NCI-H82 treated with DMSO at 0.1 percent for 48 hours (cell line): ENCODE data around the gene RYR2.
"Not testable (repeated sequence)": the region's sequence is repeated elsewhere in the genome, so short reads cannot be mapped to it uniquely, and the experiment has no call there.

Experiments used
- DNase-seq: peaks from one replicate; lab custom pipeline; 2025; ENCODE audit not compliant: unreplicated experiment; lab: John Stamatoyannopoulos, UW

RYR2 gene

DNA sequence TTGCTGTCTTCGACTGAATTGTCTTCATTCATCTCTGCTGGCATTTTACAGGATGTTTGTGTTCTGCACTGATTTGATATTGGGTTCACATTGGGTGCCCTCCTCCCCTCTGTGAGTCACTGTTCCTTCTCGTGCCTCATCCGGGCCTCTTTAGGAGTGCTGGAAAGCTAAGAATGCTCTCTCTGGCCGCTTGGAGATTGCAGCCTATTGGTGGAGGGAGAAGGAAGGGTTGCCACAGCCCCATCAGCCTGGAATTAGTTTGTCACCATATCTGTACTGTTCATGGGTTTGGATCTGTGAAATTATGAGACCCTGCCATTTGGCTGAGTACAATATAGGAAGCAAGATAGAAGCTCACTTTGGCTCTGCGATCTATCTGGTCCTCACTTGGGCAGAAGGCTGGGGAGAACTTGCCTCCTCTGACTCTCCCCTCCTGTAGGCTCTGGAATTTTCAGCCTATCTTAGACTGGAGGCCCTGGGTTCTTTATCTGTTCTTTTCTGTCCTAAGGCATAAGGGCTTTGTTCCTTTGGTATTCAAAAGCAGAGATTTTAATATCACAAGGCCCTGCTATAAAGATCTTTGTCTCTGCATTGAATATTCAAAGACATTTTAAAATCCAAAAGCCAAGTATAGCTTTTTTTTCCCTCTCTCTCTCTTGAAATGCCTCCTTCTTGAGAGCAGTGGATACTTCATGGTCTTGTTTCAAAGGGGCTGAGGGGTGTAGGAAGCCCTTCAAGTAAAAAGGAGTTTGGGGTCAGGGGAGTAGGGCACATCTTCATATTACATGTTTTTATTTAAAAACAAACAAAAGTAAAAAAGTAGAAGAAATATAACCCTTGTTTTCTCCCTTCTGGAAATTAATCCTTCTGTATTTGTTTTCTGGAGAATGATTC lies 500.8 kb downstream of the RYR2 start:
- DNase-seq: no peak

DNA sequence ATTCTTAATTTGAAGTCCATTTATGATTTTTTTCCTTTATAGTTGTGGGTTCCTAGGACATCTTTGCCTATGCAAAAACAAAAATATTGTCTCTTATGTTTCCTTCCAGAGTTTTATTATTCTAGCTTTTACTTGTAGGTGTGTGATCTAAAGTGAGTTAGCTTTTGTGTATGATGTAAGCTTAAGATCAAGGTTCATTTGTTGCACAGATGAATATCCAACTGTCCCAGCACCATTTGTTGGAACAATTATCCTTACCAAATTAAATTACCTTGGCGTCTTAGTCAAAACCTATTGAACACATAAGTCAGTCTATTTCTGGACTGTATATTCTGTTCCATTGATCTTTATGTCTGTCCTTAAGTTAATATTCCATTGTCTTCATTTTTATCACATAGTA lies 511.1 kb downstream of the RYR2 start:
- DNase-seq: no peak

DNA sequence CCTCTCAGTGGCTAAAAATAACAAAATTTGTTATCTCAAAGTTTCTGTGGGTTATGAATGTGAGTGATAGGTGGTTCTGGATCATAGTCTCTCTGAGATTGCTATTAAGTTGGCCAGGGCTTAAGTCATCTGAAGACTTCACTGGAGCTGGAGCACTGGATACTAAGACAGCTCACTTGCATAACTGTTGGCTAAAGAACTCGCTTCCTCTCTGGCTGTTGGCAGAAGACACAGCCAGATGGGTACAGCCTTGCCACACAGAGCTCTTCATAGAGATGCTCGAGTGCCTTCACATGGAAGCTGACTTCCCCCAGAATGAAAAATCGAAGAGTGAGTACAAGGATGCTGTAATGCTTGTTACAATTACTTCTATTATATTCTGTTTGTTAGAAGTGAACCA lies 514.9 kb downstream of the RYR2 start:
- DNase-seq: no peak

DNA sequence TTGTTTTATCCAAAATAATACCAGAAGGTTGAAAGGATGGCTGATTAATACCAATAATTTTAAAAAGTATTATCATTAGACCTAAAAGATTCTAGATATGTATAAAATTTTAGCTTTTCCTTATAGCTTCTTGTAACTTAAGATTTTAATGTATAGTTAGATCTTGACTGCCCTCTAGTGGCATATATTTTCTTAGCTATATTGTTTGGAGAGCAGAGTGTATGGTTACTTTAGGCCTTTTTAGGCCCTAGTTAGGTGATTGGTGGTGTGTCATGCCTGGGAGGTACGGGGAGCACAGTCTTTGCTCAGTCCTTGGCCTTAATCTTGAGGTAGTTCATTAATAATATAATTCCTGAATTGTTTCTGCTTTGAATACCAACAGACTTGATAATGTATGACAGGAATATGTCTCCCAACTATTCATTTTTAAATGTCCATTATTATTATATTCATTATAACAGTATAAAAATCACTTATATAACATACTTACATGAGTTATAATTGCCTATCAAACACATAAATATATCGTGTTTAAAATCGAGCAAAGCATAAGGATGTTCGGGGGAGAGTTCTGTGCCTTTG lies 520.3 kb downstream of the RYR2 start:
- peak; percentile 66 for DNase-seq

DNA sequence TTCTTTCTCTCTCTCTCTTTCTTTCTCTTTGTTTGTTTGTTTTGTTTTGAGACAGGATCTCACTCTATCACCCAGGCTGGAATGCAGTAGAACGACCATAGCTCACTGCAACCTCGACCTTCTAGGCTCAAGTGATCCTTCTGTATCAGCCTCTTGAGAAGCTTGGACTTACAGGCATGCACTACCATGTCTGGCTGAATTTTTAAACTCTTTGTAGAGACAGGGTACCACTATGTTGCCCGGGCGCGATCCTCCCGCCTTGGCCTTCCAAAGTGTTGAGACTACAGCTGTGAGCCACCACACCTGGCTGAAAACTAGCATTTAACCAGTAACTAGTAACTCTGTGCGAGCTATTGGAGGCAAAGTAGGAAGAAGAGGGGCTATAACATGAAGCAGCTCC lies 523.3 kb downstream of the RYR2 start:
- DNase-seq: no peak

DNA sequence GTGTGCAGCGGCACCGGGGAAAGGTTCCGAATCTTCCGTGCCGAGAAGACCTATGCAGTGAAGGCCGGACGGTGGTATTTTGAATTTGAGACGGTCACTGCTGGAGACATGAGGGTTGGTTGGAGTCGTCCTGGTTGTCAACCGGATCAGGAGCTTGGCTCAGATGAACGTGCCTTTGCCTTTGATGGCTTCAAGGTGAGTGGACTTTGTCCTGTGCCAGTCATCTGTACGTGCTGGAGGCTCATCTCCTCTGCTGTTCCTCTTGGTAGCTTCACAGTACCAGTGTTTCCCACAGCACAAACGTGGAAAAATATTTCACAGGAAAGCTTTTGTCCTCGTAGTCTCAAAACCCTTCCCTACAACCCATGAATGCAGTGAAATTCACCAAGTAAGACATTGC lies 524.6 kb downstream of the RYR2 start:
- DNase-seq: no peak

DNA sequence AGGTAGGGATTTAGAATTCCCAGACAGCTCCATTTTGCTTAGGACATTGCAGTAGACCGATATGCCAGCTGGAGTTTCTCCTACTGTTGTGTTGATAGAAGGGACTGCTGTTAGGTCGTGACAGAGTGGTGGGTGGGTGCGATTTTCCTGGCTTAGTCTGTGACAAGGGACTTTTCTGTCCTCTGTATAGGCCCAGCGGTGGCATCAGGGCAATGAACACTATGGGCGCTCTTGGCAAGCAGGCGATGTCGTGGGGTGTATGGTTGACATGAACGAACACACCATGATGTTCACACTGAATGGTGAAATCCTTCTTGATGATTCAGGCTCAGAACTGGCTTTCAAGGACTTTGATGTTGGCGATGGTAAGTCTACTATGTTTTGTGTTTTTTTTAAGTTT lies 527.0 kb downstream of the RYR2 start:
- no peak for DNase-seq

DNA sequence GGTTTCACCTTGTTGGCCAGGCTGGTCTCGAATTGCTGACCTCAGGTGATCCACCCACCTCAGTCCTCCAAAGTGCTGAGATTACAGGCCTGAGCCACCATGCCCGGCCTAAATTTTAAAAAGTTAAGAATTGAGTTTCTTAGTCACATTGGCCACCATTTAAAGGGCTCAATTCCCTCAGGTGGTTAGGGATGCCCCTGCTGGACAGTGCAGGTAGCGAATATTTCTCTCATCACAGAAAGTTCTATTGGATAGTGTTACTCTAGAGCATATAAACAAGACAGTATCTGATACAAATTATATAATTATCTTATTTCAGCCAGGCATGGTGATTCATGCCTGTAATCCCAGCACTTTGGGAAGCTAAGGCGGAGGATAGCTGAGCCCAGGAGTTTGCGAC lies 528.5 kb downstream of the RYR2 start:
- DNase-seq: no peak

DNA sequence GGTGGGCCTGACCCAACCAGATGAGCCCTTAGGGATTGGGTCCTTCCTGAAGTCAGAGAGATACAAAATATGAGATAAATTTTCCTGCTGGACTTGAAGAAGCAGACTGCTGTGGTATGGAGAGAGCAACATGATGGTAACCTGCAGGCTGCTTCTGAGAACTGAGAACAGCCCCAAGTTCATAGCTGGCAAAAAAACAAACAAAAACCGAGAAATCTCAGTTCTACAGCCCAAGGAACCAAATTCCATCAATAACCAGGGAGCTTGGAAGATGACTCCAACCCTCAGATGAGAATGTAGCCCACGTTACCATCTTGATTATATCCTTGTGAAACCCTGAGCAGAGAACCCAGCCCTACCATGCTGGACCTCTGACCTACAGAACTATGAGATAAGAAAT lies 532.6 kb downstream of the RYR2 start:
- no peak for DNase-seq

DNA sequence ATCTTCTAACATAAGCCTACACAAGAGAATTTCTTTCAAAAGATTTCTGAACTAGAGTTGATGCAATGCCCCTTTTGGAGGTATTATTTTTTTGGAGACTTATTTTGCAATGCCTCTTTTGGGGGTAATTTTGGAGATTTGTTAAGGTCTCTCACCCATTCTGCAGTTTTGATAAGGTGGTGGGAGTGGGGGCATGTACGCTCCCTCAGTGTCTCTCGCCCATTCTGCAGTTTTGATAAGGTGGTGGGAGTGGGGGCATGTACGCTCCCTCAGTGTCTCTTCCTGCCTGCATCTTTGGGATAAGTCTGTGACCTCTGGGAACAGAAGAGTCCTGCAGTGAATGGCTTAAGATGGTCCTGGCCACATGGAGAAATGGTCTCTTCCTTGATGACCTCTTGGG lies 536.6 kb downstream of the RYR2 start:
- no peak for DNase-seq

DNA sequence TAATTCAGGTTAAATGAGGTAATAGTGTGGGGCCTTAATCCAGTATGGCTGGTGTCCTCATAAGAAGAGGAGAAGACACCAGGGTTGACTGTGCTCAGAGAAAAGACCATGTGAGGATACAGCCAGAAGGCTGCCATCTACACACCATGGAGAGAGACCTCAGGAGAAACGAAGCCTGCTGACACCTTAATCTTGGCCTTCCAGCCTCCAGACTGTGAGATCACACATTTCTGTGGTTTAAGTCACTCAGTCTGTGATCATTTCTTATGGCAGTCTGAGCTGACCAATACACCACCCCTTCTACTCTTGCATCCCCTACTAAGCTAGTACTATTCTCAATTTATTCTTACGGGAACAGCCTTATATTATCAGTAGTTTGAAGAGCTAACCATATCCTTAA lies 538.7 kb downstream of the RYR2 start:
- no peak for DNase-seq

DNA sequence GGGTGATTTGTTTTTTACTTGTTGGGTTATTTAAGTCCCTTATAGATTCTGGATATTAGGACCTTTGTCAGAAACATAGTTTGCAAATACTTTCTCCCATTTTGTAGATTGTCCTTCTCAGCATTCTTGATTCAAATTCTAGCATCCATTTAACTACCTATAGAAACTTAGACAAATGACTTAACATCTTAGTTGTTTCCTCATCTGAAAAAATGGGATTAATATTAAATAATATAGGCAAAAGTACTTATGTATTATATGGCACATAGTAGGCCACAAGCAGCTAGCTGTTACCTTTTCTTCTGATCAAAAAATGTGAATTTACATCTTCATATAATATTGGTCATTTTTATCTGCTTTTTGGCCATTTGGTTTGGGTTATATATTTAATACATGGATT lies 541.3 kb downstream of the RYR2 start:
- DNase-seq: no peak

DNA sequence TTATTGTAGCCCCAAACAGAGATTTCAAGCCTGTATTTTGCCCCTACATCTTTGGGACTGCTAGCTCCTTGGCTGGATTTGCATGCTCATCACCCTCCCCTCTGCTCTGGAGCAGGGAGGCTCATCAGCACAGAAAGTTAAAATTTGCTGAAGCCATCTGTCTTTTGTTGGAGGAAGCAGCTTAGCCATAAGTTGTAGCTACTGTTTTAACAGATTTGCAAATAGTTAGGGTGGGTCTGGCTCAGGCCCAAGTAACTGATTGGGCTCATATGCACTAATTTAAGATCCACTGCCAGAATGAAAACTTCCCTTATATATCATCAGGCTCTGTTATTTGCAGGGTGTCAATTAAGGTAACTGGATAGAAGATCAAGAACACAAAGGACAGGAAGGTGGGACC lies 541.8 kb downstream of the RYR2 start:
- no peak for DNase-seq

DNA sequence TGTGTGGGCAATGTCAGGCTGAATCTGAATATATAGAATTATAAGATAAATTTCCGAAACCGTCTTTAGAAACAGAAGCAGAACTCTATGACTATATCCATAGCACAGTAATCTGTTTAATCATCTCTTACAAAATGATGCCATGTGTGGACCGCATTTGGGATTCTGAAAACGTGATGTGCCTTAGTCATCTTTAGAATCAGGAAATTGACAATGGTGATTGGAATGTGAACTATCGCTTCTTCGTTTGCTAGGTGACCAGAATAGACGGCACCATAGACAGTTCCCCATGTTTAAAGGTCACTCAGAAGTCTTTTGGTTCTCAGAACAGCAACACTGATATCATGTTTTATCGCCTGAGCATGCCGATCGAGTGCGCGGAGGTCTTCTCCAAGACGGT lies 548.4 kb downstream of the RYR2 start:
- DNase-seq: no peak

DNA sequence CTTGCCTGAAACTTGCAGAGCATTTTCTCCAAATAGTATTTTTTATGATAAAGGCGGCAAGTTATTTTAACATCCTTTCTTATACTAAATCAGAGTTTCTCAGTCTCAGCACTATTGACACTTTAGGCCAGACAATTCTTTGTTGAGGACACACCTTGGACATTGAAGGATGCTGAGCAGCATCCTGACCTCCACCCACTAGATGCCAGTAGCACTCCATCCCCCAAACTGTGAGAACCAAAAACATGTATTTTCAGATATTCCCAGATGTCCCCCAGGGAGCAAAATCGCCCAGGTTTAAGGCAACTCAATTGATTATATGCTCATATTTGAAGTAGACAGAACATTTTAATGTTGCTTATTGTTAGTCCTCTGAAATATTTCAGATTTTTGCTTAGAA lies 549.4 kb downstream of the RYR2 start:
- DNase-seq: no peak

DNA sequence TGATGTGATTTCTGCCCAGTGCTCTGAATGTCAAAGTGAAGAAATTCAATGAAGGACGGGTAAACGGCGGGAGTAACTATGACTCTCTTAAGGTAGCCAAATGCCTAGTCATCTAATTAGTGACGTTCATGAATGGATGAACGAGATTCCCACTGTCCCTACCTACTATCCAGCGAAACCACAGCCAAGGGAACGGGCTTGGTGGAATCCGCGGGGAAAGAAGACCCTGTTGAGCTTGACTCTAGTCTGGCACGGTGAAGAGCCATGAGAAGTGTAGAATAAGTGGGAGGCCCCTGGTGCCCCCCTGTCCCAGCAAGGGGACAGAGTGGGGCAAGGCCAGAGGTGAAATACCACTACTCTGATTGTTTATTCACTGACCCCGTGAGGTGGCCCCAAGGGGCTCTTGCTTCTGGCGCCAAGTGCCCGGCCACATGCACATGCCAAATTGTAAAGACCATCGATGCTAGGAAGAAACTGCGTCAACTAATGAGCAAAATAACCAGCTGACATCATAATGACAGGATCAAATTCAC lies 561.1 kb downstream of the RYR2 start:
- DNase-seq: not testable (repeated sequence)

DNA sequence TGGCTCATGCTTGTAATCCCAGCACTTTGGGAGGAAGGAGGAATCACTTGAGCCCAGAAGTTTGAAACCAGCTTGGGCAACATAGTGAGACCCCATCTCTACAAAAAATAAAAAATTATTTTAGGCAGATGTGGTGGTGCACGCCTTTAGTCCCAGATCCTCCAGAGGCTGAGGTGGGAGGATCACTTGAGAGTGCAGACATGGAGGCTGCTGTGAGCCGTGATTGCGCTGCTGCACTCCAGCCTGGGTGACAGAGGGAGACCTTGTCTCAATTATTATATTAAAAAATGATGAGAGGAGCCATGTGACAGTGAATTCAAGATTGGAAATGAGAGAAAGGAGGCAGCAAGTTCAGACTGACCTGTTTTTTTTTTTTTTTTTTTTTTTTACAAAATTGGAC lies 566.4 kb downstream of the RYR2 start:
- no peak for DNase-seq

DNA sequence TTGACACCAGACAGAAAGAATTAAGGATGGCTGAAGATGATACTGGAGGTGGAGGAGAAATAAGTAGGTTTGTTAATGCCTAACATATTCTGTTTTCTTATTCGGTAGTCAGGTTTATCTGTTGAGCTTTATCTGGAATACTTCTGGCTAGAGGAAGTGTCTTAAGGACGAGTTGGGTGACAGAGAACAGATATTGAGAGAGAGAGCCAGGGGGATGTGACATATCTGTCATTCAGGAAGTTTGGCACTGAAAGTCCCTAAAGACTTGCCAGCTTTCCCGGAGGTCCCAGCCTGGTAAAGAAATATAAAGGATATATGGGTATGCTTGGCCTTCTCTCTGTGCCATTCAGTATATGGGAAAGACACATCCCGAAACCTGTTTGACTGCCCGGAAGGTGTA lies 568.2 kb downstream of the RYR2 start:
- no peak for DNase-seq

DNA sequence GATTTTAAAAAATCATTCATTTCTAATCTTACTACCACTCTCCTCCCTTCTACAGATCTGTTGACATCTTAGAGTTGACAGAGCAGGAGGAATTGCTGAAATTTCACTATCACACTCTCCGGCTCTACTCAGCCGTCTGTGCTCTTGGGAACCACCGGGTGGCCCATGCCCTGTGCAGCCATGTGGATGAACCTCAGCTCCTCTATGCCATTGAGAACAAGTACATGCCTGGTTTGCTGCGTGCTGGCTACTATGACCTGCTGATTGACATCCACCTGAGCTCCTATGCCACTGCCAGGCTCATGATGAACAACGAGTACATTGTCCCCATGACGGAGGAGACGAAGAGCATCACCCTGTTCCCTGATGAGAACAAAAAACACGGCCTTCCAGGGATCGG lies 572.0 kb downstream of the RYR2 start:
- DNase-seq: no peak

DNA sequence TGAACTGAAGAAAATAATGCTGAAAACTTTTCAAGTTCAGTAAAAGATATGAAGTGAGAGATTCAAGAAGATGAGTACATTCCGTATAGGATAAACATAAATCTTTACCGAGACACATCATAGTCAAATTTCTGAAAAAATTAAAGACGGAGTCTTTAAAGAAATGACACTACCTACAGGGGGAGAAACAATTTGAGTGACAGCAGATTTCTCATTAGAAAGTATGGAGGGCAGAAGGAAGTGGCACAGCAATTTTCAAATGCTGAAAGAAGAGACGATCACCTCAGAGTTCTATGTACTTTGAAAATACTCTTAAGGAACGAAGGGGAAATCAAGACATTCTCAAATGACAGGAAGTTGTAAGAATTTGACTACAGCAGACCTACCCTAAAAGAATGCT lies 577.6 kb downstream of the RYR2 start:
- no peak for DNase-seq

DNA sequence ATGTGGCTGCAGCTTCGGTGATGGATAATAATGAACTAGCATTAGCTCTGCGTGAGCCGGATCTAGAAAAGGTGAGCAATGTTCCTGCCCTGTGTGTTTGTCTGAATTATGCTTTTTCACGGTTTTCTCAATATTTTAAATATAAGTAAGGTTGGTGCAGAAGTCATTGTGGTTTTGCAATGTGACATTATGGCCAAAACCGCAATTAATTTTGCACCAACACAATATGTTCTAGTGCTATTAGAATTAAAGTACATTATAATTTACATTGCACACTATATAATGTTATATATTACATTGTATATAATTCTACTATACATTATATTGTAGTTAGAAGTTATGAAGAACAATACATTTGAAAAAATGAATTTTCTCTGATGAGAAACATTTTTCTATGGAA lies 592.9 kb downstream of the RYR2 start:
- DNase-seq: no peak

DNA sequence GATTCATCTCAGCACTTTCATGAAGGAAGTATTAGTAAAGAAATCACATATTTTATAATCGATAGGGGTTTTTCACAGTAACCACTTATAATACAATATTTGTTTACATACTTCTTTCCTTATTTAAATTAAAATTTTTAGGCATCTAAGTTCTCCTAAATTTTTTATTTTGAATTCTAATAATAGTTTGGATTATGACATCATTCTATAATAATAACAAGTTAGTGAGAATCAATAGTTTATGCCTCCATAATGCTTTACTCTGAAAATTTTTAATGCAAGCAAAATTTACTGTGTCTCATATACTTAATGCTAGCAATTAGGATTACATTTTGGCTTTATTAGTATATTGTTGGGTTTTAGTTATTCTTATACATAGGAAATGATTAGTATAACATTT lies 596.6 kb downstream of the RYR2 start:
- DNase-seq: no peak
